Non-pigmented ciliary epithelial cell (primary cell): ENCODE data around the gene ADAM22.
"Not testable (repeated sequence)": the region's sequence is repeated elsewhere in the genome, so short reads cannot be mapped to it uniquely, and the experiment has no call there.

ENCODE experiments used
- DNase-seq: peaks from one replicate; pipeline ENCODE4 v3.0.0-alpha.2; 2010; ENCODE audit warnings: low read depth

ADAM22 gene

DNA sequence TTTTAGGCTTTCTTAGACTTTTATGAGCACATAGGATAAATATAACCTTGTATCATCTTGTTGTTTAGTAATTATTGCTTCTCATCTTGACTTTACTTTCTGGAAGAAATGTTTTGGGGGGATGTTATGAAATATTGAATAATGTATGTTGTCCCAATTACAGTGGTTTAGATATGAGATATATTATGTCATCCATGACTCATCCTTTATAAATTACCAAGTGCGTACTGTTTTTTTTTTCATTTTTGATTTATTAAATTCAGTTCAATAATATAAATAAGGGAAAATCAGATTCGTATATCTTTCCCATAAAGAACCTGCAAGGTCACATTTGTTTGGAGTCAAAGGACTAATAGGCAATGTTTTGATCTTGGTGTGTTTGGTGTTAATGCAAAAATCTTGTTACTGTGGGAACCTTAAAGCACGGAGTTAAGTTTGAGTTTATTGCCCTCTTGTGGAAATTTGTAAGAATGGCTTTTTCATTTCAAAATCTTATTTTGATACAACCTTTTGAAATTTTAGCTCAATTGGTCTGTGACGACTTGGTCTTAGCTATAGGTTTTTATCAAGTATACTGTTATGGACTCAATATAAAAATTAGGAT is 177.2 kb downstream of the ADAM22 start:
- peak; percentile 8 for DNase-seq

- DNase-seq, result no peak
These were observed 178.0 kb downstream of the ADAM22 start for GRCh38 chr7:88111954-88112471.

GRCh38 chr7:88115258-88115796 is 181.3 kb downstream of the ADAM22 start:
- no peak for DNase-seq

GRCh38 chr7:88115816-88116215 is 181.8 kb downstream of the ADAM22 start:
- DNase-seq, result no peak

GRCh38 chr7:88116235-88116795 is 182.3 kb downstream of the ADAM22 start:
- no peak for DNase-seq

DNA sequence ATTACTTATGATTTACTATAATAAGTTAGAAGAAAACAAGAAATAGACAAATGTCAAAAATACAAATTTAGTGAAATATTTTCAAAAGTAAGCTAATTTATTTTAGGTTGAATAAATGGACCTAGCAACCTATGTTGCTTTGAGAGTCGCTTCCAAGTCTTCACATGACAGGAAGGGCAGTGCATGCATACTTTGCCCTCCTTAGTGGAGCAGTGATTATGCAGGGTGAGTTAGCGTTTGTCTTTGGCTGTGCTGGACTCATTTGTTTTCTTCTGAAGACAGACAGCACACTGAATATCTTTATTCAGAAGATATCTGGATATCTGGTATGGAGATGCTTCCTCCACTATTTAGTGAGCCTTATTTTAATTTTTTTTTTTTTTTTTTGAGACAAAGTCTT is 183.3 kb downstream of the ADAM22 start:
- DNase-seq, result no peak

DNA sequence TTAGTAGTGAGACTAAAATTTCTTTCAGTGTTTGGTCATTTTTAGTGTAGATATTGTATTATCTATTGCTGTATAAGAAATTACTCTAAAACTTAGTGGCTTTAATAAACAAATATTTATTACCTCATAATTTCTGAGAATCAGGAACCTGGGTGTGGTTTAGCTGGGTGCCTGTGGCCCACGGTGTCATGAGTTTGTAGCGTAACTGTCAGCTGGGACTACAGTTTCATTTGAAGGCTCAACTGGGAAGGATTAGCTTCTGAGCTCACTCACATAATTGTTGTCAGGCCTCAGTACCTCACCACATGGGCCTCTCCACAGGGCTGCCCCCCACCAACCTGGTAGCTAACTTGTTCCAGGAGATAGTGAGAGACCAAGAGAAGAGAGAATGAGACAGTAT is 187.3 kb downstream of the ADAM22 start:
- no peak for DNase-seq

DNA sequence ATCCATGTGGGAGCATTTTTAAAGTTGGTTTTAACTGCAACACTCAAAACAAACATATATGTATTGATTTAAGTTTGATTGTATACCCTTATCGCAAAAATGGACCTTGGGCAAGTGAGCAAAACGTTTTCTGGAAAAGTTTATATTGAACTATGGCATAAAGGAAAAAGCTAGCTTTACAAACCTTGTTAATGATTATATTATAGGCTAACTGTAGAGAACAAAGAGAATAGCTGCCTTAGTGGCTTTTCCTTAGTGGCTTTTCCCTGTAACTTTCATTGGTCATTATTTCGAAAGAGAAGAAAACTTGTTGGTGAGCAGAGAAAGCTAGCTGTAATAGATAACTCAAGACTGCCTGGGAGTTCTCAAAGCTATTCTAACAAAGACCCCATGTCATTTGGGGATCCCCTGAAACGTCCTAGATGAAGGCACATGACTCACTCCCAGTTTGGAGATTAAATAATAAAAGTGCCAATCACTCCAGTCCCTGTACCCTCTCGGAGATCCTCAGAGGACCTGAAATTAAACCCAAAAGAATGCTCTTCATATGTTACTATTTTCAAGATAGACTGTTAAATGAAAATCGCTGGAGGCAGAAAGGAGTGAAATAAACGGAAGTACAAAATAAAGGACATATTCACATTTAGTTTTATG is 193.7 kb downstream of the ADAM22 start:
- DNase-seq, result no peak

- no peak for DNase-seq
These were observed 198.7 kb downstream of the ADAM22 start for GRCh38 chr7:88132725-88133124.

DNA sequence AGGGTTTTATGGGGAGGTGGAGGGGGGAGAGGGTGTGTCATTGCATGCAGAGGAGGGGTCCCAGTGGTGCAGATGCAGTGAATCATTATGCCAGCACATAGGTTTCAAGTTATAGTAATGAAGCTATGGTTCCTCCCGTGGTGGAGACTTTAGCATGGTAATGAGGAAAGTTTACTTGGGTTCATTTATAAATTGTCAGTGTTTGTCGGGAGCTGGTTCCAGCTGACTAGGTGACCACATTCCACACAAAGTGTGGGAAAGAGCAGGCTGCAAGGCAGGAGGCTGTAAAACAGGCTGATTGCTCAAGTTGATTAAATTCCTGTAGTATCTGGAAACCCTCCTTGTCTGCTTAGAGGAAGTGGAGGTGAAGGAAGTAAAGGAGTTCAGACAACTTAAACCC is 206.9 kb downstream of the ADAM22 start:
- DNase-seq, result no peak

GRCh38 chr7:88141479-88141878 is 207.4 kb downstream of the ADAM22 start:
- DNase-seq, result no peak

DNA sequence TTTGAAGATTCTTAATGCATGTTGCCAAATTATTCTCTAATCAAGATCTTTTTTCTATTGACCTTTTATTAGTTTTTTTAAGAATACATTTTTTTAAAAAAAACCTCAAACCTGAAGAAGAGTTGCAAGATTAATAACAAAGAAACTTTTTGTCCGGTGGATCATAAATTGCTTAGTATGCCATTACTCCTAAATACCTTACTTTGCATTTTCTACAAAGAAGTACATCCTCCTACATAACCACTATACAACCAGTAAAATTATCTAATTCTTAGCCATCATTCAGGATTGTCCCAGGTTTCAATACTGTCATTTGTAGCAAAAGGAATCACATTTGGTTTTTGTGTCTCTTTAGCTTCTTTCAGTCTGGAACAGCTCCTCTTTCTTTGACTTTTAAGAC is 207.9 kb downstream of the ADAM22 start:
- DNase-seq, result no peak

GRCh38 chr7:88146616-88147015 is 212.6 kb downstream of the ADAM22 start:
- DNase-seq, result no peak

DNA sequence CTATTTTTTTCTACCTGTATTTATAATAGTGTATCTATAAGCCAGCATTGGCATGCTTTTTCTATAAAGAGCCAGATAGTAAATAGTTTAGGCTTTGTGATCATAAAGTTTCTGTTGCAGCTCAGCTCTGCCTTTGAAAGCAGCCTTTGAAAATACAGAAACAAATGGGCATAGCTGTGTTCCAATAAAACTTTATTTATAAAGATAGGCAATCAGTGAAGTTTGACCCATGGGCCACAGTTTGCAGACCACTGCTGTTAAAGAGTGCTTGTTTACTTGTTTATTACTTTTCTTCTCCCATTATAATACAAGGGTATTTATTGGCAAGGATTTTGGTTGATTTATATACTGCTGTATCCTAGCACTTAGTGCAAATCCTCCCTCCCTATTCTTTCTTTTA is 213.3 kb downstream of the ADAM22 start:
- no peak for DNase-seq

DNA sequence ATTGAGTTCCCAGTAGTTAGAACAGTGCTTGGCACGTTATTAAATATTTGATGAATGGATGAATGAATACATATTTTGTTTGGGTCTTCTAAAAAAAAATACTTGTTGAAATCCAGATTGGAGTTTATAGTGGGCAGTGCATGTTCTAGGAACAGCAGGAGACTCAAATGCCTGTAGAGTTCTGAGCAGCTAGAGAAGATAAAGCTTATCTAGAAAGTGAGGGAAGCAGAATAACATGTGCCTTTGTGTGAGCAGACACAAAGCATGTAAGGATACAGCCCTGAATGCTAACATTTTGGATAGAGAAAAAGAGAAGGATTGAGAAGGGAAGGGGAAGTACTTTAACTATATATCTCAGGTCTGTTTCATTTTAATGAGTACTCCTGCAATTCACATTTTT is 213.9 kb downstream of the ADAM22 start:
- DNase-seq, result no peak

GRCh38 chr7:88150033-88150432 is 216.0 kb downstream of the ADAM22 start:
- no peak for DNase-seq

GRCh38 chr7:88151119-88151790 is 217.2 kb downstream of the ADAM22 start:
- DNase-seq, result no peak

DNA sequence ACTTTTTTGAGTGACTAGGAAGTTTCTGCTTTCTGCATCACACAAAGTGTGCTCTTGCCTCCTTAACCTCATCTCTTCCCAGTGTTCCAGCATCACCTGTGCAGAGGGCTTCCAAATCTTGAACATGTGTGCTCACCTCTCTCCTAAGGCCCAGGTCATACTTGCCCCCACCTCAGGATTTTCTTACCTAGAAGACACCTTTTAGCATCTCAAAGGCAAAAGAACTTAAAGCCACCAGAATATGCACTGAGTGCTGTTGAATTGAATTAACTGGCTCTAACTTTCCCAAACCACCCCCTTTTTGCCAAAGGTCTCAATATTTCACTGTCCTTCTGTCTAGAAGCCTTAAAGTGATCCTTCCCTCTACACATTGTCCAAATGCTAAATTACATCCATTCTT is 219.3 kb downstream of the ADAM22 start:
- no peak for DNase-seq

DNA sequence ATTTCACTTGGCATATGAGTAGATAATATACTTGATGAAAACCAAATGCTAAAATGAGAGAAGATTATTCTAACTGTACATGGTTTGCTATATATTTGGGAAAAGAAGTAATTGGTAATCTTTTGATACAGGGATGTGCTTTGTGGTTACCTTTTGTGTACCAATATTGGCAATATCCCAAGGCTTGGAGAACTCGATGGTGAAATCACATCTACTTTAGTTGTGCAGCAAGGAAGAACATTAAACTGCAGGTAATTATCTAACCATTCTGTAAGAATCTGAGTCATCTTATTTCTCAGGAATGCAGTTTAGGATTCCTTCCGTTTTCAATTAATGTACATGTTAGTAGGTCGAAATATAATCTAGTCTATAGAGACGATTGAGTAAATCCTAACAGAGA is 221.7 kb downstream of the ADAM22 start:
- no peak for DNase-seq

- no peak for DNase-seq
These were observed 222.3 kb downstream of the ADAM22 start for GRCh38 chr7:88156356-88156755.

GRCh38 chr7:88159741-88160140 is 225.7 kb downstream of the ADAM22 start:
- DNase-seq, result not testable (repeated sequence)

GRCh38 chr7:88165697-88166096 is 231.6 kb downstream of the ADAM22 start:
- no peak for DNase-seq

GRCh38 chr7:88167223-88167622 is 233.2 kb downstream of the ADAM22 start:
- DNase-seq, result no peak
